GM23248 (cell line): ENCODE results near the gene MYMK.

Experiments
- EZH2 ChIP-seq: fragments of 200-600 bp; sonication (generic); IDR thresholded peaks from 2 replicates; pipeline ENCODE4 v1.6.1; 2018; ENCODE audit warnings: antibody characterized with exemption, mild to moderate bottlenecking; ENCODE audit not compliant: insufficient read depth, poor library complexity, severe bottlenecking
- EZH2phosphoT487 ChIP-seq: fragments of 200-600 bp; sonication (generic); IDR thresholded peaks from 2 replicates; pipeline ENCODE4 v1.6.1; 2018; ENCODE audit warnings: antibody characterized with exemption, moderate library complexity, mild to moderate bottlenecking, low read depth; ENCODE audit not compliant: insufficient read depth

DNA sequence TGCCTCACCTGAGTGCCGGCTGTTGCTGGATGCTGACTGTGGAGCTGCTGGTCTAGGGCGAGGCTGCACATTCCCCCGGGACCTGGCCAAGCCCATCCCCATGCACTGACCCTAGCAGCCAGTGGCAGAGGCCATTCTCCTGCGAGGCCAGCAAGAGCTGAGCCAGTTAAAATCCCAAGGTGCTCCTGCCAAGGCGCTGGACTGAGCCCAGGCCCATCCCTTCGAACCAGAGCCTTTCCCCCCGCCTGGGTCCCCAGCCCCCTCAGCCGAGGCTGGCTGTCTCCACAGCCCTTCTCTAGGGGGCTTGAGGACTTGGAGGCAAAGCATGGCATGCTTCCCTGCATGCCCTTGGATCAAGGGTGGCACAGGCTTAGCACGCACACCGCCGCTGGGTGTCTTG lies 11.3 kb upstream of the MYMK start:
- TF ChIP-seq EZH2 (no peak), EZH2phosphoT487 (no peak)
